Measurements from ENCODE around the gene TMEM14C.
"Not testable (repeated sequence)": the region's sequence is repeated elsewhere in the genome, so short reads cannot be mapped to it uniquely, and the experiment has no call there.

DNA sequence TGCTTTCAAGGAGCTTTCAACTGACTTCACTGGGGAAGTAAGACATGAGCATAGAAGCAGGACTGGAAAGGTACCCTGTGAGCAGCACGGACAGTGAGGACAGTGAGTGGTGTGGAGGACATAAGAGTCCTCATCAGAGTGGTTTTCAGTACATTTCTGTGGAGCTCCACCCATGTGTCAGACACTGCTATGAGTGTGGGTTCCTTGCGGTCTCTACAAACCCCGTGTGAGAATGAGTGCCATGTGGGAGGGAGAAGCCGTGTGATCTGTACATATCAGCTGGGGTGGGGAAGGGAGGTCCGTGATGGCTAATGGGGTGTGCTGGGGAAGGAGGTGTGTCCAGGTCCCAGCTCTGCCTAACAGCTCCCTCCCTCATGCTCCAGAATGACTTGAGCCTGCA is 28.9 kb downstream of the TMEM14C start:
- TF ChIP-seq, protein P1, sequence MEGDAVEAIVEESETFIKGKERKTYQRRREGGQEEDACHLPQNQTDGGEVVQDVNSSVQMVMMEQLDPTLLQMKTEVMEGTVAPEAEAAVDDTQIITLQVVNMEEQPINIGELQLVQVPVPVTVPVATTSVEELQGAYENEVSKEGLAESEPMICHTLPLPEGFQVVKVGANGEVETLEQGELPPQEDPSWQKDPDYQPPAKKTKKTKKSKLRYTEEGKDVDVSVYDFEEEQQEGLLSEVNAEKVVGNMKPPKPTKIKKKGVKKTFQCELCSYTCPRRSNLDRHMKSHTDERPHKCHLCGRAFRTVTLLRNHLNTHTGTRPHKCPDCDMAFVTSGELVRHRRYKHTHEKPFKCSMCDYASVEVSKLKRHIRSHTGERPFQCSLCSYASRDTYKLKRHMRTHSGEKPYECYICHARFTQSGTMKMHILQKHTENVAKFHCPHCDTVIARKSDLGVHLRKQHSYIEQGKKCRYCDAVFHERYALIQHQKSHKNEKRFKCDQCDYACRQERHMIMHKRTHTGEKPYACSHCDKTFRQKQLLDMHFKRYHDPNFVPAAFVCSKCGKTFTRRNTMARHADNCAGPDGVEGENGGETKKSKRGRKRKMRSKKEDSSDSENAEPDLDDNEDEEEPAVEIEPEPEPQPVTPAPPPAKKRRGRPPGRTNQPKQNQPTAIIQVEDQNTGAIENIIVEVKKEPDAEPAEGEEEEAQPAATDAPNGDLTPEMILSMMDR (IDR thresholded peaks at IDR 0.05): not testable (repeated sequence)
- not testable (repeated sequence) for TF ChIP-seq POLR2A (IDR thresholded peaks at IDR 0.05)
